GM21825 (cell line): ENCODE results near the gene TCERG1.

Experiments used
- ATAC-seq: cut with Tn5 transposase; IDR thresholded peaks from one replicate; pipeline ENCODE4 v1.9.1; 2021; ENCODE audit warnings: mild to moderate bottlenecking, moderate library complexity; ENCODE audit not compliant: unreplicated experiment

TCERG1 gene

GRCh38 chr5:146451411-146451810 lies 4.3 kb downstream of the TCERG1 start:
- no peak for ATAC-seq

GRCh38 chr5:146457431-146457830 lies 10.3 kb downstream of the TCERG1 start:
- no peak for ATAC-seq

- no peak for ATAC-seq
These were observed 11.8 kb downstream of the TCERG1 start for GRCh38 chr5:146458894-146459293.

- no peak for ATAC-seq
These were observed 14.2 kb downstream of the TCERG1 start for GRCh38 chr5:146461319-146461718.

- no peak for ATAC-seq
These were observed 16.3 kb downstream of the TCERG1 start for GRCh38 chr5:146463446-146463845.

- no peak for ATAC-seq
These were observed 19.6 kb downstream of the TCERG1 start for GRCh38 chr5:146466521-146467349.

- ATAC-seq = no peak
These were observed 20.6 kb downstream of the TCERG1 start for GRCh38 chr5:146467760-146468159.

GRCh38 chr5:146474065-146474464 lies 26.9 kb downstream of the TCERG1 start:
- no peak for ATAC-seq

GRCh38 chr5:146475190-146475780 lies 28.2 kb downstream of the TCERG1 start:
- ATAC-seq = no peak

GRCh38 chr5:146475906-146476305 lies 28.8 kb downstream of the TCERG1 start:
- ATAC-seq = no peak

- ATAC-seq = no peak
These were observed 35.6 kb downstream of the TCERG1 start for GRCh38 chr5:146482775-146483174.

GRCh38 chr5:146484714-146485391 lies 37.7 kb downstream of the TCERG1 start:
- no peak for ATAC-seq

- no peak for ATAC-seq
These were observed 43.1 kb downstream of the TCERG1 start for GRCh38 chr5:146490089-146490843.

GRCh38 chr5:146494656-146495055 lies 47.5 kb downstream of the TCERG1 start:
- no peak for ATAC-seq

- no peak for ATAC-seq
These were observed 52.5 kb downstream of the TCERG1 start for GRCh38 chr5:146499680-146500079.

GRCh38 chr5:146507428-146507827 lies 60.3 kb downstream of the TCERG1 start:
- ATAC-seq = no peak

- ATAC-seq = no peak
These were observed 63.5 kb downstream of the TCERG1 start for GRCh38 chr5:146510559-146511125.

- no peak for ATAC-seq
These were observed 66.3 kb downstream of the TCERG1 start for GRCh38 chr5:146513462-146513861.

GRCh38 chr5:146514575-146514974 lies 67.4 kb downstream of the TCERG1 start:
- no peak for ATAC-seq

GRCh38 chr5:146515473-146516150 lies 68.5 kb downstream of the TCERG1 start:
- ATAC-seq = no peak
